Stimulated activated CD4-positive, alpha-beta T cell treated with anti-CD3 and anti-CD28 coated beads, Interleukin-15, amount 100 ng/mL, for 24 hours (primary cell): ENCODE results near the gene MYO16.
"Not testable (repeated sequence)": the region's sequence is repeated elsewhere in the genome, so short reads cannot be mapped to it uniquely, and the experiment has no call there.

Source experiments
- DNase-seq: peaks from one replicate; pipeline ENCODE4 v3.0.0-alpha.2; 2020

Gene MYO16

DNA sequence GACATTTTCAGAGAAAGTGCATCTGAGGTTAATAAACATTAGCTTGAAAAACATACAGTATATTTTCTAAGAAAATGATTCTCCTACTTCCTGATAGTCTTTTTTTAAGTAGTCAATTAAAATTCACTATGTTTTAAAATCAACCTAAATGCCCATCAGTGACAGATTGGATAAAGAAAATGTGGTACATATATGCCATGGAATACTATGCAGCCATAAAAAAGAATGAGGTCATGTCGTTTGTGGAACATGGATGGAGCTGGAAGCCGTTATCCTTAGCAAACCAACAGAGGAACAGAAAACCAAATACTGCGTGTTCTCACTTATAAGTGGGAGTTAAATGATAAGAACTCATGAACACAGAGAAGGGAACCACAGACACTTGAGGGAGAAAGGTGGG, 462.8 kb downstream of the MYO16 start:
- DNase-seq = not testable (repeated sequence)

DNA sequence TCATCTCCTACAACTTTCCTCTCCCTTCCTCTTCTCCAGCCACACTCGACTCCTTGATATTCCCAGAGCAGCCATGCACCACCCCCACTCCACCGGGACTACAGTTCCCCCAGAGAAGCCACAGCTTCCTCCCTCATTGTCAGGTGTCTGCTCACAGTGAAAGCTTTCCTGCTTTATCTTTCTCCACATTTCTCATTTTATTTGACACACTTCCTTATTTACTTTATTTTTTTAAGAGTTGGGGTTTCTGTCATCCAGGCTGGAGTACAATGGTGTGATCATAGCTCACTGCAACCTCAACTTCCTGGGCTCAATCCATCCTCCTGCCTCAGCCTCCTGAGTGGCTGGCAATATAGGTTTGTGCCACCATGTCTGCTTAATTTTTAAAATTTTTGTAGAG, 464.6 kb downstream of the MYO16 start:
- no peak for DNase-seq

DNA sequence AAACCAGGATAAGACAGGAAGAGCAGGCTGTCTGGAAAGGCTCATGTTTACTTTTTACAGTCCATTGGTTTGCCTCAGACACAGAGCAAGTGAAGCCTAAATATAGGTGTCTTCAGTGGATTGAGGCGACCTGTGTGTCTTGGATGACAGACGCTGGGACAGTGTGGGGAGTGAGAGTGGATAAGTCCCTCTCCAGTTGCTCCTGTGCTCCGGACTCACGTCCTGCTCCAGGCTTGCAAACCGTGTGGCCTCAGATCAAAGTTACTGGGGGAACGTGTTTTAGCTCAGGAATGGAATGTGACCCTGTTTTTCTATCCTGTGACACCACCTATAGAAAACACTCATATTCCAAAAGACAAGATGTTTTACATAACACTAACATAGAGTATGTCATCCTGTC, 465.7 kb downstream of the MYO16 start:
- no peak for DNase-seq

DNA sequence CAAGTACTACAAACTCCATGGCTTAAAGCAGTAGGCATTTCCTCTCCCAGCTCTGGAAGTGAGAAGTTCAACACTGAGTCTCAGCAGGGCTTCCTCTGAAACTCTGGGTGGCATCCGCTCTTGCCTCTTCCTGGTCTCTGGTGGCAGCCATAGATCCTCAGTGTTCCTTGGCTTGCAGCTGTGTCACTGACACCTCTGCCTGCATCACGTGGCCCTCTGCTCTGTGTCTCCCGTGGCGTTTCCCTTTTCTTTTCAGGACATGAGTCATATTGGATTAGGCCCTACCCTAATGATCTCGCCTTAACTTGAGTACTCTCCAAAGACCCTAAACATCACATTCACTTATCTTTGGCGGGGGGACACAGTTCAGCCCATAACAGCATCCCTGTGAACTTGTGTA, 466.7 kb downstream of the MYO16 start:
- DNase-seq = no peak

DNA sequence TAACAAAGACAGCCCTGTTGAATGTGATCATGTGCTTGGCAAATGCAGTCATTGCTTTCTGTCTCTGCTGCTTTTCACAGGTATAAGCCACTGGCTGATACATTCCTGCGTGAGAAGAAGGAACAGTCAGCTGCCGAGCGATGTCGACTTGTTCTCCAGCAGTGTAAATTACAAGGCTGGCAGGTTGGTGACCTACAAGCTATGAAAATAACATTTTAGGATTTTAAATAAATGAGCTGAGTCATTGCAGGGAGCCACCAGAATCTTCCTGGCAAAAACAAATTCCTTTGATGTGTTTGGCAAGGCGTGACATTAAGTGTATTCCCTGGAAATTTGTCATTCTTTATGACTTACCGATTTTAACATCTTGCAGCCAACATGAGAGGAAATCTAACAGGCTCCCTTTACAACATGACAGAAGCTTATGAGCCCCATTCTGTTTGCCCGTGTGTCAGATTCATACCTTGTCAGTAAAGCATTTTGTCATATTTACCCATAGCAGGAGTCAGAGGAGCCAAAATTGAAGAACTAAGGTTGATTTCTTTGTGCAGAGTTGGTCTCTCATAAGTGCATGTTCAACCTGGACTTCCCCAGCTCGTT, 471.4 kb downstream of the MYO16 start:
- no peak for DNase-seq

DNA sequence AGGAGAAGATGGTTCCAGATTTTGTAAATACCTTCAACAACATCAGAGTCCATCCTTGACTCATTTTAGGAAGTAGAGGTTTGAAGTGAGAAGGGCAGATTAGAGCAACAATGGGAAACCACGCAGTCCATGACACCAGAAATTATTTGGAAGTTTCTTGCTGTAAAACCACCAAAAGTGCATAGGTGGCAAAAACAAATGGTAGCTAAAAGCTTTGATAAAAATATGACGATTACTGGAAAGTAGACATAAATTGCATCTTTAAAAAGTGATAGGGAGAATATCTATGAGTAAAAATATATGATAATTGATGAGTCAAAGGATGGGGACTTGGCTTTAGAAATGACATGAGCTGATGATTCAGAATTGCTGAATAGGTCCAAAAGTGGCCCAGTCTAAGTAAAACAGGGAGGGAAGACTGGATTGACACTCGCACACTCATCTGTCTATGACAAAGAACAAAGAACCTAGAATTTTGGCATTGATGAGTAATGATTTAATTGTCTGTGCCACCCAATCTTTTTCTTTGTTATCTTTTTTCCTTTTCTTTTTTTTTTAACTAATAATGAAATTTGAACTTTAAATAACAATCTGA, 472.2 kb downstream of the MYO16 start:
- no peak for DNase-seq

DNA sequence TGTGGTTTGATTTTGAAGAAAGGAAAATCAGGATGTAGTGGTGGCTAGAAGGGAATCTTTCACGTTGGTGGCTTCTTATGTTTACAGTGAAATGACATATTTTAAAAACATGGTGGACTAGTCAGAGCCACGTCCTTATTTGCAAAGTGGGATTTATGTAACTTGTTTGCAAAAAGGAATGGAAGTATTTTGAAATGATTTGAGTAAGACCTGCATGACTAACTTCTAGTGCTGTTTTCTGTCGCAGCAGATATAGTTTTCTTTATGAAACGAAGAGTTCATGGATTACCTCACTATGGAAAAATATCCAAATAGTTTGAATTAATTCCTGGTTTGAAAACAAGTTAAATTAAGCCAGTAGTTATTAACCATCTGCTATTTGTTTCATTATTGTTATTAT, 476.5 kb downstream of the MYO16 start:
- DNase-seq = no peak

DNA sequence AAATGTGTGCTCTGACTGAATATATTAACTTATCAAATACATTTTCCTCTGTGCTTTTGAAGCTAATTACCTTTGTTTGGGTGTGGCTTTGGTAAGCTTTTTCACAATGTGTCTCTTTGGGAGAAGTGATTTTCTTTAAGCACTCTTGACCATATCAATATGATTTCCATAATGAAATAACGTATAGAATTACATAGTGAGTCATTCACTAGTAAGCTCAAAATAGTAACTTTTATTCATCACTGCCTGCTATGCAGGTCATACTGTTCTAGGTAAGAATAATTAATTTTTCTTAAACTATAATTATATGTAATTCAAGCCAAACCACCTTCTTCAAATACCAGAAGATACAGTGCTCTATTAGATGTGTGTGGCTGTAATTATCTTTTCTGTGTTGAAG, 480.7 kb downstream of the MYO16 start:
- DNase-seq = no peak

DNA sequence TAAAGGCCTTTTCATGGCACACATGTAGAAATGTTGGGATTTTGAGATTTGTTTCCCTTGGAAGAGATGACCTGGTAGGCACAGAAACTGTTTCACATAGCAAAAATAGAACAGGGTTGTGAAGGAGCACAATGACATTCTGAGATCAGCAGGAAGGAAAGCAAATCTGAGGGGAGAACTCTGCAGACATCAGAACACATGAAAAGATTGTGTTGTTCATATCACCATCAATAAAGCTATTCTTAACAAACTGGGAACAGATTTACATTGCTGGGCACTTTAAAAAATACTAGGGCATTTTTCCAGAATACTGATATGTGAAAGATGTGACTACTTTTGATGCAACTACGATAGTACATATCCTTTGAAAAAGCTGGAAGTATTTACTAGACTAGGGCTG, 481.7 kb downstream of the MYO16 start:
- DNase-seq = no peak

DNA sequence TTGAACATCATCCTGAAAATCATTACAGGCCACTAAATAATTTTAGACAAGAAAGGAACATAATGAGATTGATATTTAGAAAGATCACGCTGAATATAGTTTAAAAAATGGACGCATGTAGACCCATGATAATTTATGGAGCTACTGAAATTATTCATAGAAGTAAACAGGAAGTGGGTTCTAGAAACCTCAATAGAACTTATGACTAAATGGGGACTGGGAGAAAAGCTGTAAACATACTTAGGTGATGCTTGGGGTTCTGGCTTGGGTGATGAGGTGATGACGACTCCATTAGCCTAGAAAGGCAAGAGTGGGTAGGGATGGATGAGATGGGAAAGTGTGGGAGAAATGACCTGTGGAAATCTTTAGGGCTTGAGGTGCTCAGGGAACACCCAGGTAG, 484.0 kb downstream of the MYO16 start:
- no peak for DNase-seq

DNA sequence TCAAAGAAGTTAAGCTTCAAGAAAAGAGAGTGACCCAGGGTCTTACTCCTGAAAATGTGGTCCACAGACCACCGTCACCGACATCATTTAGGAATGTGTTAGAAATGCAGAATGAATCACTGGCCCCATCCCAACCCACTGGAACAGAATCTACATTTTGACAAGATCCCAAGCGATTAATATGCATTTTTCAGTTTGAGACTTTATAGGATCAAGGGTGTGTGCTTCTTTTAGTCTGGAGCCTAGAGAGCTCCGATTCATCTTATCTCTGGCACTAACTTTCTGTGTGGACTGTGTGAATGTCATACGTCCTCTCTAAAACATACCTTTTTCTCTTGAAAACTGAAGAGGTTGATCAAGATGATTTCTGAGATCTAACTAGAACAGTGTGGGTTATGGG, 484.8 kb downstream of the MYO16 start:
- DNase-seq = no peak

DNA sequence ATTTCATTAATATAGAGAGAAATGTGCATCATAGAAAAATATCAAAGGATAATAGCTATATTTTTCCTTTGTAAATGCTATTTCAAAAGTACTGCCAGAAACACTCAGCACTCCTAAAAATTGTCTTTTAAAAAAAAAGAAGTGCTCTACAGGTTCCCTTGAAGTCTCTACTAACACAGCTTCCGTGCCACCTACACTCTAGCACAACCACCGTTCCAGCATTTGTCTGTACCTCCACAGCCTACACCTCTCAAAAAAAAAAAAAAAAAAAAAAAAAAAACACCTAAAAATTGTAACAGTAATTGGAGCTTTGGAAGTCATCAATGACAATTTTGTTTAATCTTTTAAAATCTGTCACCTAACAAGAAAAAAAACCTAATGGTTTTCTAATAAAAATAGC, 485.6 kb downstream of the MYO16 start:
- no peak for DNase-seq

DNA sequence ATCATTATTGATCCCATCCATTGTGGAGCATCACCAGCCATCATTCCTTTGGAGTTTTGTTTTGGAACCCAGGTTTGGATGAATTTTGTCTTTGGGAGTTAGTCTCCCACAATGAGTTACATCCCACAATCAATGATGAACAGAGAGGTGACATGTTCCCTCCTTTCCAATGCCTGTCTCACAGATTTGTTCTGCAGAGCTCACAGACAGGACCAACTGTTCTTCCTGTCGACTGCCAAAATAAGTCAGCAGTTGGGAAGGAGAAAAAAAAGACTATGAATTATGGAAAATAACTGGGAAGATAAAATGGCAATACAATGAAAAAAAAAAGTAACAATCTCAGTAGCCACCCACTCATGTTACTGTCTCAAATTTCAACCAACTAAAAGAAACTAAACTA, 489.1 kb downstream of the MYO16 start:
- no peak for DNase-seq

DNA sequence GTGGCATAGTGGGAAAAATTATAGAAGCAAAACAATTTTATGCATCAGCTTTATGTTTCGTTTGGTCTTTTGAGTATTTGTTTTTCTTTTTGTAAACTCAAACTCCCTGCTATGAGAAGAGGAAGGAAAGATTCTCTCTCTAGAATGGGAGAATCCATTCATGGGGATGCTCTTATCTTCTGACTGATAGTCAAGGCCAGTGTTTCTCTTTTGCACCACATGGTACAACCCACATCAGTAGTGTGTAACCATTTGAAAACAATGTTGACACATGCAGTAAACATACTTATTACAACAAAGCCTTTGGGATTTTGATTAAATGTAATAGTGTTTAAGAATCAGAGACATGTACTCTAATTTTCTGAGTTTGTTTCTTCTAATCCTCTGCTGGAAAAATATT, 490.5 kb downstream of the MYO16 start:
- no peak for DNase-seq

DNA sequence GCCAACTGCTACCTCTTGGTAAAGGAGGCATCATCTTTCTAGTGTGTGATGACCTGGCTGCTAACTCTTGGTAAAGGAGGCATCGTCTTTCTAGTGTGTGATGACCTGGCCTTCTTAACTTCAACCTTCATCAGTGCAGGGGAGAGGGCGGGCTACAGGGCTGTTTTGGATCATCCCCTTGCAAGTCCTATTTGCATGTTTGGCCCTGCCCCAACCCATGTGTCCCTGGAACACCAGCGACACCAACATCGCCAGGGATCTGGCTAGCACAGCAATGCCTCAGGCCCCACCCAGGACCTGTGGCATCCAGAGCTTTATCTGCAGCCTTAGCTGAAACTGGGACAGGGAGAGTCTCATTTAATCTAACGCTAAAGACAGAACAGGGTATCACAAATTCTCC, 492.4 kb downstream of the MYO16 start:
- DNase-seq = no peak

DNA sequence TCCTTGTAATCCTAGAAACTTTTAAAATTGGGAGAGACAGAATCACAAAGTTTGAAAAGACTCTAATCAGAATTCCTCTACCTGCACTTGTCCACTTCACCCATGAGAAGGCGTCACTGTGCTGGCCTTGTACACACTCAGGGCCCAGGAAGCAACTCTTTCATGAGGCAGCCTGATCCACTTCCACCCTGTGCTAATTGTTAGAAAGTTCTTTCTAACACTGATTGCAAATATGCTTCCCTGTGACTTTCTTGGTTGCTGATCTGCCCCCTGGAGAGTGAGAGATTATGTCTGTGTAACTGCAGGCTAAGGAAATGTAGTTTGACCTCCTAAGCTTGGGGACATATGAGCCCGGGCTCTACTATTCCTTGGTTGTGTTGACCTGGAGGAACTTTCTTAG, 494.6 kb downstream of the MYO16 start:
- DNase-seq = no peak

DNA sequence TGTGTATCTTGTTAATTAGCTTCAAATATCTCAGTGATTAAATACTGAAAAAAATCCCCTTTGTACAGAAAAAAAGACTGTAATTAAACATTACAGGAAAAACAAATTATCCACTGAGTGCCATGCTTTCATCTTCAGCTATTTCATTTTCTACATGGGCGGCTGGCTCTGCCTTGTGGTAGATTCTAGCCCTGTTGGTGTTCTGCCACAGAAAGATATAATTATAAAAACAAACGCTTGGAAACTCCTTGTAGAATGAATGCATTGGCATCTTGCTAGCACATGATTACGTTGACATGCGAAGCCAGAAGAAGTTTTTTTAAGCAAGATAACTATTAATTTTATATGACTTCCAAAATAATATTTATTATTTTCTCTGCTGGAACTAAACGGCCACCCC, 496.8 kb downstream of the MYO16 start:
- DNase-seq = no peak

DNA sequence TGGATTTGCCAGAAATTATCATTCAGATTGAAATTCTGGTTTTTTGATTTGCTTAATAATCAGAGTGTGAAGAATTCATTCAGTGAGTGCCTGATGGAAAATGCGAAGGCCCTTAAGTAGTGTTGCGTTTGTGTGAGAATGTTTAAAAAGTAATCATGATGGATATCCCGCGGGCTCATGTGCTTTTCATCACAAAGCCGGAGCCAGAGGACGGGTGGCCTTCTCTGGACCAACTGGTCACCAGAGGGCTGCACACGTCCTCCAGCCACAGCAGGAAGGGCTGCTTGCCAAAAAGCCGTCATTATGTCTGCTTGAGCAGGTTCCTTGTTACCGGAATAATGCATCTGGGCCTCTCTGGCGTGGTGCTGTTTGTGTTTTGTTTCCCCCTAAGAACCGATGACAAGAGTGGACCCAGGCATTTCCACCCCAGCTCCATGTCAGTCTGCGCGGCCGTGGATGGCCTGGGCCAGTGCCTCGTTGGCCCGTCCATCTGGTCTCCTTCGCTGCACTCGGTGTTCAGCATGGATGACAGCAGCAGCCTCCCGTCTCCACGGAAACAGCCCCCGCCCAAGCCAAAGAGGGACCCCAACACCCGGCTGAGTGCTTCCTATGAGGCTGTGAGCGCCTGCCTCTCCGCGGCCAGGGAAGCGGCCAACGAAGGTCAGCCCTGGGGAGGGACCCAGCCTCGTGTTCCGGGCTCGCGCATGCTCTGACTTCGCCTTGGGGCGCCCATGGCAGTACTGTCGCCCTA, 497.7 kb downstream of the MYO16 start:
- DNase-seq = no peak

DNA sequence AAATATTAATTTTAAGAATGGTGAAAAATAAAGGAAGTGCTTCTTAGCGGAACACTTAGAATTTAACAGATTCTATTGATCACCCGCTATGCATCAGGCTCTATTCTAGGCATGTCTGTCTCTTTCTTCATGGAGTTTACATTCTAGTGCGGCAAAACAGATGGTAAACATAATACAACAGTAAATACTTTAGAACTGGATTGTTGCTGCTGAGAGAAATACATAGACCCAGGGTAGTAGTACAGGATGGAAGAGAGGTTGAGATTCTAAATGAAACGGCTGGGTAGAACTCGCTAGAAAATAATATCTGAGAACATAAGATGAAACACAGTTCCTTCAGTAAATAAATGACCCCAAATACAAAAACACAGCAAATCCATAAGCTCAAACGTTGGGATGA, 498.7 kb downstream of the MYO16 start:
- no peak for DNase-seq

DNA sequence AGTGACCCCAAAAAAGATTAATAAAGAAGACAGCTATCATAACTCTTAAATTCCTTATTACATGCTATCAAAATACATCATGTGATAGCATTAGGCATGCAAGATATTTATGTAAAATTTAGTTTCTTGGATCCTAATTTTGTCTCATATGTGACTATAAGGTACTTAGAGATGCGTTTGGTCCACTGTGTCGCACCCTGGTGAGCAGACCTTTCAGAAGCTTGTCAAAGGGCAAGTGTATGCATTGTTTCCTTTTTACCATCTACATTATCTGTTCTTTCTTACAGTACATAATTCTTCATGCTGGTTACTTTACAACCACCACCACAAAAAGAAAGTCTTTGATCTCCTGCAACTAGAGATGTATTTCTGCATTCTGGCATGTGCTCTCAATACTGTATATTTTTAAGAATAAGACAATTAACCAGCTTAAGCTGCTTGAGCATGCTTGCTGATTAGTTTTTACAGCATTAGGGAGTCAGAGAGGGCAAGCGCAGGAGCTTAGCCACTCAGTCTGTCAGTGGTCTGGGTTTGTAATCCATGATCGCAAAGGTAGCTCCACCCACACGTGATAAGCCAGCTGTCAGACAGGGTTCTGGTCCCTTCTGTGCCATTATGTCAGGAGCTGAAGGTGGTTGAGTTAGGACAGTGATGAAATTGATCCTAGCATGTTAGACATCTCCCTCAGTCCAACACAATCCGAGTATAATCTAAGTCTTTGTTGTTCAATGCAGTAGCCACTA, 500.9 kb downstream of the MYO16 start:
- DNase-seq = no peak

DNA sequence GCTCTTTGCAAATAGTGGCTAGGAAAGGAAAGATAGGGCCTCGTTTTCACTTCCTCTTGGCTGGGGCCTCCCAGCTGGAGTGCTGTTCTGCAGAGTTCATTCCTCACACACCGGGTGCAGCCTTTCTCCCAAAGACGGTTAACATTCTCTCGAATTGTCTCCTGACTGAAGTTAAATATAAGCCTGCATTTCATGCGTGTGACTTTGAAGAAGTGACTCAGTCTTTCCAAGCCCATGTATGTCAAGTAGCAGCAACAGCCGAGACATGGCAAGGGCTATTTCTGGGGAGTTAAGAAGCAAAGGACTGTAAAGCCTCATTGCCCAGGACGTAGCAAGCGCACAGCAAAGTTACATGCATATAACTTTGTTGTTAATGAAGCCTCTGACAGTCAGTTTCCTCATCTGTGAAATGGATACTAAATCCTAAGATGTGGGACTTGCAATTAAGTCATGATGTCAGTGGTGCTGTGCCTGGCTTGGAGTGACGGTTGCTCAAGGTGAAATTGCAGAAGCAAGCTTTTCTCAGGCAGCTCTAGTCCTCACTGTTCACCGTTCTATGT, 502.4 kb downstream of the MYO16 start:
- DNase-seq = no peak

DNA sequence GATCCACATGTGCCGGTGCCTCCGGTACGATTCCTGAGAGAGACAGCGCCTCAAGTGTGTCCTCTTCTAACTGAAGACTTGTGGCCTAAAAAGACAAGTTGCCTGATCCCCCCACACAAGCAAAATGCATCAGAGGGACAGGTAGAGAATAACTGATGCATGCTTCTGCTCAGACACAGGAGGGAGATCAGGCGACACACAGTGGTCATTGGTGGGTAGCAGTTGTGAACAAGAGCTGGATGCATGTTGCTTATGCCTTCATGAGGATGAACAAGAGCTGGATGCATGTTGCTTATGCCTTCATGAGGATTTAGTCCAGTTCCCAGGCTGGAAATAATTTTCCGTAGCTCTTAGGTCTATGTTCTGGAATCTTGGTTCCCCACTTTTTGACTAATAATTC, 505.6 kb downstream of the MYO16 start:
- no peak for DNase-seq

DNA sequence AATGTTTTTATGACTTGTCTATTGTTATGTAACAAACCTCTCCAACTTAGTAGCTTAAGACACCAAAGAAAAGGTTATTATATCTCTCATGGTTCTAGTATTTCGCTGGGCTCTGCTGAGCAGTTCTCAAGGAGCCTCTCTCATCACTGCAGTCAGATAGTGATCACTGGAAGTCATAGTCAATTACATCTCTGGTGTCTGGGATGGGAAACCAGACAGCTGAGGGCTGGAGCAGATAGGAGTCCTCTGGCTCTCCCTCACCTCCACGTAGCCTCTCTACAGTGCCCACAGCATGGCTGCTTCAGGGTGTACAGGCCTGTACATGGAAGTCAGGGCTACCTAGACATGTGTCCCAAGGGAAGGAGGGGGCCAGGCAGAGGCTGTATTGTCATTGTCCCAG, 507.5 kb downstream of the MYO16 start:
- DNase-seq = no peak

DNA sequence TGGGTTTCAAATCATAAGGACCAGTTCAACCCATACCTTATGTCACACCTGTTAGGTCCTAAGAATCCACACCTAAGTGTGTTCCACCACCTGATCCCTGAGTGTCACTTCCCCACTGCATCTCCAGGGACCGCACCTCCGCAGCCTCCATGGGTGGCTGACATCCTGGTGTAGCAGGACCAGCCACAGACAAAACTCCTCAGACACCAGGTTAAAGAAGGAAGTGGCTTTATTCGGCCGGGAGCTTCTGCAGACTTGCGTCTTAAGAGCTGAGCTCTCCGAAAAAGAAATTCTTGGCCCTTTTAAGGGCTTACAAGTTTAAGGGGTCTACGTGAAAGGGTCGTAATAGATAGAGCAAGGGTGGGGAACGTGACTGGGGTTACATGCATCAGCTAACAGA, 509.9 kb downstream of the MYO16 start:
- DNase-seq = no peak
